OCI-LY1 (cell line): ENCODE measurements around the gene SCN8A.

Experiments used
- H2AFZ ChIP-seq: fragments of 200-600 bp; sonication (generic), shearing (Covaris generic); 2 replicates; pipeline ENCODE4 v1.6.0; 2014; ENCODE audit warnings: antibody characterized with exemption, mild to moderate bottlenecking, low read length
- H3F3A ChIP-seq: fragments of 200-600 bp; sonication (generic), shearing (Covaris generic); 2 replicates; pipeline ENCODE4 v1.6.0; 2014; ENCODE audit warnings: mild to moderate bottlenecking, antibody characterized with exemption, low read length, moderate library complexity; ENCODE audit not compliant: insufficient read depth
- H3K27ac ChIP-seq: fragments of 200-600 bp; sonication (generic); 2 replicates; pipeline ENCODE4 v1.5.1; 2014; ENCODE audit warnings: low read length, mixed run types, mild to moderate bottlenecking, low read depth; ENCODE audit not compliant: poor library complexity, severe bottlenecking
- H3K27me3 ChIP-seq: fragments of 200-600 bp; sonication (generic); 2 replicates; pipeline ENCODE4 v1.6.0; 2014; ENCODE audit warnings: antibody characterized with exemption, mild to moderate bottlenecking, low read length, moderate library complexity; ENCODE audit not compliant: insufficient read depth
- H3K36me3 ChIP-seq: fragments of 200-600 bp; sonication (generic); 2 replicates; pipeline ENCODE4 v1.6.1; 2014; ENCODE audit warnings: mild to moderate bottlenecking, antibody characterized with exemption, low read length, moderate library complexity, mixed read lengths; ENCODE audit not compliant: insufficient read depth
- H3K4me1 ChIP-seq: fragments of 200-600 bp; sonication (generic); 2 replicates; pipeline ENCODE4 v1.5.1; 2014; ENCODE audit warnings: mild to moderate bottlenecking, low read length, moderate library complexity; ENCODE audit not compliant: insufficient read depth, severe bottlenecking
- H3K4me2 ChIP-seq: fragments of 200-600 bp; sonication (generic), shearing (Covaris generic); 2 replicates; pipeline ENCODE4 v1.6.1; 2014; ENCODE audit warnings: low read length
- H3K4me3 ChIP-seq: fragments of 200-600 bp; sonication (generic); 2 replicates; pipeline ENCODE4 v1.5.1; 2014; ENCODE audit warnings: low read length, low read depth, mild to moderate bottlenecking, mixed read lengths; ENCODE audit not compliant: poor library complexity, severe bottlenecking
- H3K79me2 ChIP-seq: fragments of 200-600 bp; shearing (Covaris generic); 2 replicates; pipeline ENCODE4 v1.6.1; 2016; ENCODE audit warnings: mixed run types, low read length, mixed read lengths; ENCODE audit not compliant: insufficient read depth
- H3K9ac ChIP-seq: fragments of 200-600 bp; sonication (generic), shearing (Covaris generic); 2 replicates; pipeline ENCODE4 v1.6.1; 2014; ENCODE audit warnings: mild to moderate bottlenecking, low read length, mixed read lengths
- H3K9me2 ChIP-seq: fragments of 200-600 bp; sonication (generic), shearing (Covaris generic); 2 replicates; pipeline ENCODE4 v1.6.1; 2014; ENCODE audit warnings: low read depth, mild to moderate bottlenecking, low read length, mixed read lengths
- H3K9me3 ChIP-seq: fragments of 200-600 bp; shearing (Covaris generic); 2 replicates; pipeline ENCODE4 v1.6.1; 2014; ENCODE audit warnings: low read length, mixed read lengths
- H4K20me1 ChIP-seq: fragments of 200-600 bp; sonication (generic), shearing (Covaris generic); 2 replicates; pipeline ENCODE4 v1.6.0; 2016; ENCODE audit warnings: mild to moderate bottlenecking, low read length; ENCODE audit not compliant: insufficient read depth
- CTCF ChIP-seq: fragments of 200-600 bp; sonication (generic), shearing (Covaris generic); IDR thresholded peaks from 2 replicates; pipeline ENCODE4 v1.5.1; 2017; ENCODE audit warnings: mild to moderate bottlenecking, antibody characterized with exemption, low read length, moderate library complexity, mixed read lengths
- EZH2 ChIP-seq: fragments of 200-600 bp; sonication (generic), shearing (Covaris generic); IDR thresholded peaks from 2 replicates; pipeline ENCODE4 v1.8.0; 2017; ENCODE audit warnings: borderline replicate concordance, mixed run types, mild to moderate bottlenecking, antibody characterized with exemption, low read length, moderate library complexity, mixed read lengths

The SCN8A gene

GRCh38 chr12:51632623-51633022, 41.6 kb downstream of the SCN8A start:
- Histone ChIP-seq H3K9ac (no peak overlapping the region), H3K9me2 (no peaks in the 10 kb centered on the region), H3K4me1 (no peaks in the 10 kb centered on the region), H2AFZ (no peak overlapping the region), H3F3A (no peaks in the 10 kb centered on the region), H3K36me3 (no peaks in the 10 kb centered on the region), H4K20me1 (no peaks in the 10 kb centered on the region), H3K79me2 (no peaks in the 10 kb centered on the region), H3K9me3 (no peaks in the 10 kb centered on the region), H3K4me3 (no peak overlapping the region), H3K4me2 (no peak overlapping the region), H3K27me3 (no peaks in the 10 kb centered on the region), H3K27ac (no peak overlapping the region)
- no peak for TF ChIP-seq CTCF
- no peak for TF ChIP-seq EZH2

DNA sequence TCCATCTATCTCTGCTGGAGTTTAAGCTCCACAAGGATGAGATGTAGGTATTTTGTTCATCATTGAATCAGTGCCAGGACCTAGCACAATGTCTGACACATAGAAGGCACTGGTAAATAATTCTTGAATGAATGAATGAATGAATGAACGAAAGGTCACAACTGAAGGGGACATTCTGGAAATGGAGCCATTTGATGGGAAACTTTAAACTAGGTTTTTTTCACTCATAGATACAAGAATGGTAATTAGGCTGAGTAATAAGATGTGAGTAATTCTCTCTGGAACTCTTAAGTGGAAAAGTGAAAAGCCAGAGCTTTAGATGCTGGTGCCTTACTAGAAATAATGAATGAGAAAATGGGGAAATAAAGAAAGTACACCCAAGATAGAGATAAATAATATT, 44.3 kb downstream of the SCN8A start:
- no peak overlapping the region for H2AFZ ChIP-seq
- no peak overlapping the region for H3K27ac ChIP-seq
- no peaks in the 10 kb centered on the region for H3K27me3 ChIP-seq
- no peaks in the 10 kb centered on the region for H4K20me1 ChIP-seq
- no peaks in the 10 kb centered on the region for H3K79me2 ChIP-seq
- H3K9ac ChIP-seq = no peak overlapping the region
- H3K4me3 ChIP-seq = no peak overlapping the region
- H3K9me3 ChIP-seq = no peaks in the 10 kb centered on the region
- no peaks in the 10 kb centered on the region for H3K36me3 ChIP-seq
- no peak overlapping the region for H3K4me2 ChIP-seq
- no peaks in the 10 kb centered on the region for H3F3A ChIP-seq
- H3K9me2 ChIP-seq = no peaks in the 10 kb centered on the region
- H3K4me1 ChIP-seq = no peaks in the 10 kb centered on the region
- no peak for TF ChIP-seq CTCF
- TF ChIP-seq EZH2 = no peak

DNA sequence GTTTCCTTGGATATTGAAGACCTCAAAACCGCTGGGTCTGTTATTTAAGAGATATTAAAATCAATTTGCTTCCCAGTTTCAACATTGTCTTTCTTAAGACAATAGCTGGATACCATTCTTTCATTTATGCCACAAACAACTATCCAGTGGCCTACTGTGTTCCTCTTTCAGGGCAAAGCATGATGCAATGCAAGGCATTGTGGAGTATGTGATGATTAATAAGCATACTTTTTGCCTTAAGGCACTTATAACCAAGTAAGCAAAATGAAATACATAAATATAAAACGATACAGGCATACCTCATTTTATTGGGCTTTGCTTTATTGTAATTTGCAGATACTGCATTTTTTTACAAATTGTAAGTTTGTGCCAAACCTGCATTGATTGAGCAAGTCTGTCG, 45.5 kb downstream of the SCN8A start:
- no peaks in the 10 kb centered on the region for H4K20me1 ChIP-seq
- H3K9ac ChIP-seq = no peak overlapping the region
- H3K4me3 ChIP-seq = no peak overlapping the region
- H3K4me2 ChIP-seq = no peak overlapping the region
- TF ChIP-seq CTCF = no peak
- no peak for TF ChIP-seq EZH2
- no peaks in the 10 kb centered on the region for H3K79me2 ChIP-seq
- H3K27me3 ChIP-seq = no peaks in the 10 kb centered on the region
- H2AFZ ChIP-seq = no peak overlapping the region
- H3K36me3 ChIP-seq = no peaks in the 10 kb centered on the region
- no peaks in the 10 kb centered on the region for H3K9me3 ChIP-seq
- no peaks in the 10 kb centered on the region for H3K9me2 ChIP-seq
- H3K4me1 ChIP-seq = no peaks in the 10 kb centered on the region
- H3F3A ChIP-seq = no peaks in the 10 kb centered on the region
- H3K27ac ChIP-seq = no peak overlapping the region
